GM21529 (cell line): ENCODE measurements around the gene FNDC3B.
"Not testable (repeated sequence)": the region's sequence is repeated elsewhere in the genome, so short reads cannot be mapped to it uniquely, and the experiment has no call there.

ENCODE experiments used
- ATAC-seq: cut with Tn5 transposase; IDR thresholded peaks from one replicate; pipeline ENCODE4 v1.9.1; 2021; ENCODE audit not compliant: unreplicated experiment

The FNDC3B gene

GRCh38 chr3:172355836-172356235 is 316.5 kb downstream of the FNDC3B start:
- no peak for ATAC-seq

DNA sequence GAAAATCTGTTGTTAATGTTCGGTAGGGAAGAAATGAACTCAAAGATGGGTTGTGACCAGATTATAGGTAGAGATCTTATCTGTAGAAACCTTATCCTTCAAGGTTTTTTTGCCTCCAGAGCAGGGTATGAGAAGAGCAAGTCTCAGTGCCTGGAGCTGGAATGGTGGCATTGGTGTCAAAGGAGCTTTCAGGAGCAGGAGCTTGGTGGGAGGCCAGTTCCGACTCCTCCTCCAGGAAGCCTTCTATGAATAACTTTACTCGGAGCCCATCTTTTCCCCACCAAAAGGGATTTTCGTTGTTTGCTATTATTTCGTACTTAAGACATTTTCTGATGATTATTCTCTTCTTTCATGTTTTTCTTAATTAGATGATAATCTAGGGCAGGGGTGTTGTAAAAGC is 317.0 kb downstream of the FNDC3B start:
- no peak for ATAC-seq

GRCh38 chr3:172357850-172358754 is 318.7 kb downstream of the FNDC3B start:
- no peak for ATAC-seq

DNA sequence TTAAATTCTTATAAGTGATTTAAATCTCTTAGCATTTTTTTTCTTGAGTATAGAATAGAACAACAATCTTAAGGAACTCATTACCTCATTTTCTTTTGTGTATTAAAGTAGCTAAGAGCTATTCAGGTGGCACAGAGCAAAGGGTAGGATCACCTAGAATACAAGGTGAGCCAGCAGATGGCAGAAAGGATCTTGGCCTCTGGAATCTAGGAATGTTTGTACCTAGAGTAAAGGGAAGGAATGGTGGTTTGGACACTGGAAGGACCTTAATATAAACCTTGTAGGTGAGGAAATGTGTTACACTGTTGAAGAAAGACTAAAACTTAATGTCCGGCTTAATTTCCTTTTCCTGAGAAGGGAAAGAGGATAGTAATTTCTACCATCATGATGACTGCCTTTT is 319.9 kb downstream of the FNDC3B start:
- no peak for ATAC-seq

GRCh38 chr3:172359996-172360395 is 320.6 kb downstream of the FNDC3B start:
- ATAC-seq = no peak

GRCh38 chr3:172362583-172362982 is 323.2 kb downstream of the FNDC3B start:
- no peak for ATAC-seq

DNA sequence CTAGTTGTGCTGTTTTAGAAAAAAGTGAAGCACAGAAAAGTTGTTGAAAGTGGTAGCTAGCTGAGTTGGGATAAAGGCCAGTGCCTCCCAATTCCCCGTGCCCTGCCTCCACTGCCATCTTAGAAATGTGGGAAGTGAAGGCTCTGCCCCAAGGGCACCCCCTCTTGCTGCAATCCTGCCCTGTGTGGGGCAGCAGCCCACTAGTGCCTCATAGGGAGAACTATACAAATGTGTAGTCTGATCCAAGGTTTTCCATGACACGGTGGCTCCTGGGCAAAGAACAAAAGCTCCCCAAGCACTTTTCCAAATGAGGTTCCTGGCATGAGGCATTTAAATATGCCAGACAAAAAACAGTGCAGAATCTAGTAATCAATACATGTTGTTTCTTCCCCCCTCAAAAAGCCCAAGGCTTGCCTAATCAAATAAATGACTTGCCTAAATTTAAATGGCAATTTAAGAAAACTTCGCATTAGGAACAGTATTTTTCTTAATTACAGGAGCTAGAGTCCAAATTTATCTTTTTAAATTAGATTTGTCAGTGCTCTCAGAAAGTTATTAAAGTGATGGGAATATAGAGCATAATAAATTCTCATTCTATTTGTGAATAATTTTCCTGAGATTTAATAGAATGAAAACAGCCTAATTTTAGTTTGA is 325.1 kb downstream of the FNDC3B start:
- ATAC-seq = no peak

- ATAC-seq = no peak
Measured at GRCh38 chr3:172365028-172365567, 325.7 kb downstream of the FNDC3B start.

GRCh38 chr3:172367205-172368105 is 328.1 kb downstream of the FNDC3B start:
- ATAC-seq = no peak

- ATAC-seq = not testable (repeated sequence)
Measured at GRCh38 chr3:172368556-172368955, 329.2 kb downstream of the FNDC3B start.

DNA sequence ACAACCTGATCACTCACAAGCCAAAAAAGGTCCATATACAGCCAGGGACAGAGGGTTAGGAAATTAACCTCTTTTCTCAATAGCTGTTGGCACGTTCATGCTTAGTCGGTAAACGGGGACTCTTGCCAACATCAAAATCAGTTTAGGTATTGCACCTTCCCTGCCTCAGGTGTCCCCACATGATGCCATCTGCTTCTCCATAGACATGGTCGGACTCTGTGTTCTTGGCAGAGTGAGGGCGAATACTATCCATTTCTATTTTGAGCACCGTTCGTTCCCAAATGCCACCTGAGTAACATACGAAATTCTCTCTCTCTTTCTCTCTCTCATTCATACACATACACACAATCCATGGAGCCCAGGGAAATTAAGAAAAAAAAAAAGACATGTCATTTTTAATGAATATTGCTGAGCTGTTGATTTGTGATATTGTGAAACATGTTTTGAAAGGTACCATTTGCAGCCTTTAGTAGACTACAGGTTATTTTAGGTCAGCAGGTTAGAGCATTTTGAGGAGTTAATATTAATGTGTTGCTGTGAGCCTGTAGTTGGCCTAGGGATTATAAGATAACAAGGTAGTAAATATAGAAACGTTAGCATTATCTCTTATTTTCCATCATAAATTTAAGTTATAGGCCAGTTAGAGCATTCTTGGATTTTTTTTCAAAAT is 330.3 kb downstream of the FNDC3B start:
- no peak for ATAC-seq

- no peak for ATAC-seq
Measured at GRCh38 chr3:172370419-172370818, 331.0 kb downstream of the FNDC3B start.

- no peak for ATAC-seq
Measured at GRCh38 chr3:172371544-172371943, 332.2 kb downstream of the FNDC3B start.

GRCh38 chr3:172372895-172373294 is 333.5 kb downstream of the FNDC3B start:
- ATAC-seq = no peak

DNA sequence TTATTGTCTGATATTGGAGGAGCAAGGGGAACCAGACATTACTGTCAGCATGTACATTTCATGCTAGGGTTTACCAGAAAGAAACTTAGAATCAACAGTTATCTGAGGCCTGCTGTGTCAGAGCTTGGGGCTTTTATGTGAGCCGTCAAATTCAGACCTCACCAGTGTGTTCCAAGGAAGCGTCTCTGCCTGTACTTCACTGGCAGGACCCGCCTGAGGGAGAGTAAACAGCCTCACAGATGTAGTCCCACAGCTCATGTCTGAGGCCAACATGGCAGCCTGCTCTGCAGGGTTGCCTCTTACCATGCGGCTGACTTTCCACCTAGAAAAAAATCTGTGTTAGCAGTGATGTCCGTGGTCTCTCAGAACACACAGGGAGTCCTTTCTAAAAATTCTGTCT is 334.5 kb downstream of the FNDC3B start:
- ATAC-seq = no peak

- ATAC-seq = no peak
Measured at GRCh38 chr3:172375206-172375850, 335.9 kb downstream of the FNDC3B start.

DNA sequence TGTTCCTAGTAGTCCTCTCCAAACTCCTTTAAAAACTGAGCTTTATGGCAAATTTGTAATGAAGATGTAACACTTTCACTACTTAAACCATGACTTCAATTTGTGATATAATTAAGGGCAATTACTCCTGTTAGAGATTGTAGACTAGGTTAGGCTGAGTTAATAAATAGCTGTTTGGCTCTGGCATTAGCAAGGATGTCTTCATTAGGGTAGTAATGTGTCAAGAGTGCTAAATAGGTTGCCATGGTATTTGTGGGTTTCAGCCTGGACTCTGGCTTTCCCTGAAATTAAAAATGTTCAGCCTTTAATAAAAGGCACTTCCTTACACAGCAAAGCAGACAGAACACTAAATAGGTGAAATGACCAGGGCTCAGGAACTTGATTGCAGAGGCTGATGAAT is 337.0 kb downstream of the FNDC3B start:
- ATAC-seq = no peak

- ATAC-seq = no peak
Measured at GRCh38 chr3:172376881-172377280, 337.5 kb downstream of the FNDC3B start.

GRCh38 chr3:172378439-172378838 is 339.1 kb downstream of the FNDC3B start:
- ATAC-seq = no peak

GRCh38 chr3:172379372-172379771 is 340.0 kb downstream of the FNDC3B start:
- no peak for ATAC-seq
